SKM-1 treated with dmso at 0.1 percent for 144 hours (cell line): ENCODE measurements around the gene RTL10.

Experiments used
- DNase-seq: peaks from one replicate; lab custom pipeline; 2025; ENCODE audit not compliant: unreplicated experiment; lab: John Stamatoyannopoulos, UW

Gene RTL10

GRCh38 chr22:19854778-19855503 lies at the start of gene RTL10, which contains the start of gene GNB1L:
Gene RTL10 (minus strand): TSS chr22:19854874. CDS start chr22:19852261, 2,613 bp downstream.
Gene GNB1L (minus strand): TSS chr22:19854874. CDS start chr22:19821355, 33,519 bp downstream.
- peak; percentile 90 for DNase-seq

GRCh38 chr22:19904174-19904856 lies 49.6 kb upstream of the RTL10 start:
- DNase-seq, result no peak

GRCh38 chr22:19903513-19903912 lies 48.8 kb upstream of the RTL10 start:
- no peak for DNase-seq

GRCh38 chr22:19903031-19903430 lies 48.4 kb upstream of the RTL10 start:
- DNase-seq, result no peak

- DNase-seq, result no peak
Observed at GRCh38 chr22:19902245-19902715, 47.6 kb upstream of the RTL10 start.

- no peak for DNase-seq
Observed at GRCh38 chr22:19901577-19902244, 47.0 kb upstream of the RTL10 start.

- no peak for DNase-seq
Observed at GRCh38 chr22:19900707-19901436, 46.2 kb upstream of the RTL10 start.

GRCh38 chr22:19898831-19899567 lies 44.3 kb upstream of the RTL10 start:
- DNase-seq, result no peak

GRCh38 chr22:19898145-19898544 lies 43.5 kb upstream of the RTL10 start:
- DNase-seq, result no peak

GRCh38 chr22:19897726-19898125 lies 43.1 kb upstream of the RTL10 start:
- DNase-seq, result no peak

- no peak for DNase-seq
Observed at GRCh38 chr22:19896665-19897355, 42.1 kb upstream of the RTL10 start.

GRCh38 chr22:19895160-19895849 lies 40.6 kb upstream of the RTL10 start:
- no peak for DNase-seq

GRCh38 chr22:19893363-19893762 lies 38.7 kb upstream of the RTL10 start:
- no peak for DNase-seq

- DNase-seq, result no peak
Observed at GRCh38 chr22:19892925-19893324, 38.3 kb upstream of the RTL10 start.

GRCh38 chr22:19892257-19892879 lies 37.7 kb upstream of the RTL10 start:
- DNase-seq, result no peak

GRCh38 chr22:19891317-19892256 lies 36.9 kb upstream of the RTL10 start:
- peak; percentile 31 for DNase-seq

GRCh38 chr22:19890502-19891316 lies 36.0 kb upstream of the RTL10 start:
- DNase-seq, result no peak
